ENCODE data around the gene DGKG.

DGKG gene

GRCh38 chr3:186361762-186362536 is at the start of gene DGKG:
TSS of gene DGKG (minus strand) at chr3:186362234. CDS start at chr3:186320459, 41,775 bp downstream.
- peak in 51 of 56 donors; percentile 13 to 76 (median 53) for DNase-seq

DNA sequence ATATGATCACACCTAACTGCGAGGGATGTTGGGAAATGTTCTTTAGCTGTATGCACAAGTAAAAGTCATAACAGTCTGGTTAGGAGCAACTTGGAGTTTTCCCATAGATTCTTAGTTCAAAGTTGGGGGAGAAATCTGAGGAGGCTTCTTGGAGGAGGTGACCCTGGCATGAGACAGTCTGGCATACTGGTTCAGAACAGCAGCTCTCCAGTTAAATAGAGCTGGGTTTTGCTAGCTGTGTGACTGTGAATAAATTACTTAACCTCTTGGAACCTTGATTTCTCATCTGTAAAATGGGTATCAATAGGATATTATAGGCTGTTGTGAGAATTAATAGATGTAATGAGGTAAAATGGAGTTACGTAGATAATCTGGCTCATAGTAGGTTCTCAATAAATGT is 49.1 kb upstream of the DGKG start:
- no peak for DNase-seq

DNA sequence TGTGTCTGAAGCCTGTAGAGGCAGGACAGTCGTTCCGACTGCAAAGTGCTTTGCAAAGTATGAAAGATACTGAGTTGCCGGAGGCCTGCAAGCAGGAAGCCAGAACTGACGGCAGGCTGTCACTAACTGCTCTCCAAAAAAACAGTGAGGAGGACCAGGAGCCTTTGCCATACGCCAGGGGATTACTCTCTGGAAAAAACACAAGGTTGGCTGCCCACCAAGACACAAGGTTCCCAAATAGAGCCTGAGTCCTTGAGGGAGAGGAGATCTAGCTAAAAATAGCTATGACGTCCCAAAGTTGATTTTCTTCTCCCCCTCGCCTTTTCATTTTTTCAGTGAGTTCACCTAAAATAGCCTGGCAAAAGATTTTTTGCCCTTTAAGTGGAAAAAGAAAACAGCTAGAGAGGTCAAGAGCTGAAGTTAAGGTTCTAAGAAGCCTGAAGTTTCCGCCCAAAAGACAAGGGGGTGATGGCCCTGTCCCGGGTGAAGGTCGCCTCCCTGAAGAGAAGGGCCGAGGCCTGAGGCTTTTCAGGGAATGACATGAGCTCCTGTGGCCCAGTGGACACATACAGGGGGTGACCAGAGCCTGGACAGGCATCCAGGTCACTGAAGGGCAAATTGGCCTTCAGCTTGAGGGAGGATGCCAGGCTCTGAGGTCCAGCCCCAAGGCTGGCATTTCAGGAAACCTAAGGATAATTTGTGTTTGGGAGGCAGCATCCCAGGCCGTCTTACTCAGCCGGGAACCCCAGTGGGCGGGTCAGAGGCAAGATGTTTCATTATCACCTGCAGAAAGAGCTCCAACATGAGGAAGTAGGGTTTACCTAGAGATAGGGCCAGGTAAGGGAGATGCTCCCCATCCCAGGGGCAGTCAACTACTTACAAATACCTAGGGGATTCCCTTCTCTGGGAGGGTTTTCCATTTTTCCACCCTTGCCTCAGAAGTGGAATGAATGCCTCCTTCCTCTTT is 44.9 kb upstream of the DGKG start:
- peak in 22 of 56 donors; percentile 2 to 47 (median 9) for DNase-seq

DNA sequence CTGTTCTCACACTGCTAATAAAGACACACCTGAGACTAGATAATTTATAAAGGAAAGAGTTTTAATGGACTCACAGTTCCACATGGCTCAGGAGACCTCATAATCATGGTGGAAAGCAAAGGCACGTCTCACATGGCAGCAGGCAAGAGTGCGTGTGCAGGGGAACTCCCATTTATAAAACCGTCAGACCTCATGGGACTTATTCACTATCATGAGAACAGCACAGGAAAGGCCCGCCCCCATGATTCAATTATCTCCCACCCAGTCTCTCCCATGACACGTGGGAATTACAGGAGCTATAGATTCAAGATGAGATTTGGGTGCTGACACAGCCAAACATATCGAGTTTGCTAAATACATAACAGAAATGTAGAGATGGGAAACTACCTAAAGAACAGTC is 39.5 kb upstream of the DGKG start:
- DNase-seq, result no peak

DNA sequence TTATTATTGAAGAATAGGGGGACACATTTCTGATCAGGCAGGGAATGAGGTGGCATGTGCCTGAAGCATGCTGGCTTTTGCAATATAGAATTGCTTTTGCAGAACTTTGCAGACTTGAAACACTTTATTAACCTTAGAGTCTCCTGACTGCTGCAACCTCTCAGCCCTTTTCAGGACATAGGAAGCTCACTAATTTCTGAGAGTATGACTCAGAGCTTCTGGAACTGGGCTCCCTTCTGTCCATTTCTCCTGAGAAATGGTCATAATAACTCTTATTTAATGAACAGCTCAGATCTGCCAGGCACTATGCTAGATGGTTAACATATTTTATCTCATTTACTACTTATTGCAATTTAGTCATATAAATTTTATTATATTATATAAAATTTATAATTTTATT is 38.6 kb upstream of the DGKG start:
- DNase-seq, result no peak

GRCh38 chr3:186400026-186400425 is 38.0 kb upstream of the DGKG start:
- DNase-seq, result no peak

- no peak for DNase-seq
Measured at GRCh38 chr3:186394566-186395217, 32.7 kb upstream of the DGKG start.

DNA sequence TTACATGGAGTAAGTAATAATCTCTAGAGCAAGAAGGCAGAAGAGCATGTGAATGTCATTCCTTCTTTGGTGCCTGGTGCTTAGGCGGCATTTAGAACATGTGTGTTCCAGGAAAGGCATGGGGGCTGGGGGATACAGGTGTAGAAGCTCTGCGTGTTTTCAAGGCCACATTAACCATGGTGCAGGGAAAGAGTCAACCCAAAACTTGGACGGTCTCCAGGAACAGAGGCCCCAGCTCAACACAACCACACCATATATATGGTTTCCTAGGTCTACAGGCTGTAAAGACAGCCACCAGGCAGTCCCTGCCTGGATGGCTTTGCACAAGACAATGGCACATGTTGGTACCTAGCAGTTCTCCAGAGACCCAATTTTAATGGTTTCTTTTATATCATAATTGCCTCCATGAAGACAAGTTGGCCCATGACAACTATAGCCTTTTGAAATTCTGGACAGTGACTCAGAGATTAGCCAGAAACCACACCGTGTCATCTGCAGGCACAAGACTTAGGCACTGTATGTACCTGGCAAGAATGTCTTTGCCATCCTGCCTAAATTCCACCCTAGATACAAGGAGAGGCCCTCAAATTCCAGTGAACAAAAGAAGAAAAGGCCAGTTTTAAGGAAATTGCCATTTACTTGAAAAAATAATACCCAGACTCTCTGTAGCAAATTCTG is 25.0 kb upstream of the DGKG start:
- no peak for DNase-seq

GRCh38 chr3:186385856-186386602 is 24.0 kb upstream of the DGKG start:
- no peak for DNase-seq

DNA sequence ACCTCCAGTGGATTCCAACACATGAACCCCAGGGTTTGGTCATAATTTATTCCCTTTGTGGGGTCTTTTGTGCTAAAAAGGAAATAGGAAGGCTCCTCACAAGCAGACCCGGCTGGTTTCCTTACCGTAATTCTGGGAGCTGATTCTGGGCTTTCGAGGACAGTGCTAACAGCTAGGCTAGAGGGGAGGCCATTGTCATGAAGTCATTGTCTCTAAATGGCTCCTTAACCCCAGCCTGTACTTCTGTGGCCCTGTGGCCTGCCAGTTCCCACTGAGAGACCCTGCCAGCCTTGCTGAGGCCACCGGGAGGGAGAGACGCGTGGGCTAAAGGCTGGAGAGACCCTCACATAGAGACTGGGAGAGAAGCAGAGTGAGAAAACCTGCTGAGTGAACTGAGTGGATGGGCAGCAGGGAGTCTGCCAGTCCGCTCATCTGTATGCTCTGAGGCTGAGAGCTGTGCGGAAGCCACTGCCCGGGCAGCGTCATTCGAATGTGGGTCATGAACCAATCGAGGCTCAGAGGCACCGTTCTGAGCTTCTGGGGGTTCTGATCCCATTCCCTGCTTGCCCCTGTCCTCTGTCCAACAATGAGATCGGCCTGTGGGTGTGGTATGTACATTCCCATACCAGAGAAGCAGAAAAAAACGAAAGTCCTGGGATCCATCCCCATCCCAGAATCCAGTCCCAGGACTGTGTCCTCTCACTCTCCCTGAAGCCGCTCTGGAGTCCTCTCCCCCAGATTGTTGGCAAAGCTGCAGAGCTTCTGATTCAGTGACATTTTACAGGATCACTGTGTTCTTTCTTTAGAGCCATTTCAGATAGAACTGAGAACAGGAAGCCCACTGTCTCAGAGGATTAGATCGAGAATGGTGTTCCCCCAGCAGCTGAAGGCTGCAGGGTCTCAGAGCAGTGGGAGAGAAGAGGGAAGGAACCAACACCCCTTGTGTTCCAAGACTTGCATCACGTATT is 21.3 kb upstream of the DGKG start:
- peak in 37 of 56 donors; percentile 3 to 75 (median 27) for DNase-seq

GRCh38 chr3:186382217-186382885 is 20.3 kb upstream of the DGKG start:
- DNase-seq, result no peak

DNA sequence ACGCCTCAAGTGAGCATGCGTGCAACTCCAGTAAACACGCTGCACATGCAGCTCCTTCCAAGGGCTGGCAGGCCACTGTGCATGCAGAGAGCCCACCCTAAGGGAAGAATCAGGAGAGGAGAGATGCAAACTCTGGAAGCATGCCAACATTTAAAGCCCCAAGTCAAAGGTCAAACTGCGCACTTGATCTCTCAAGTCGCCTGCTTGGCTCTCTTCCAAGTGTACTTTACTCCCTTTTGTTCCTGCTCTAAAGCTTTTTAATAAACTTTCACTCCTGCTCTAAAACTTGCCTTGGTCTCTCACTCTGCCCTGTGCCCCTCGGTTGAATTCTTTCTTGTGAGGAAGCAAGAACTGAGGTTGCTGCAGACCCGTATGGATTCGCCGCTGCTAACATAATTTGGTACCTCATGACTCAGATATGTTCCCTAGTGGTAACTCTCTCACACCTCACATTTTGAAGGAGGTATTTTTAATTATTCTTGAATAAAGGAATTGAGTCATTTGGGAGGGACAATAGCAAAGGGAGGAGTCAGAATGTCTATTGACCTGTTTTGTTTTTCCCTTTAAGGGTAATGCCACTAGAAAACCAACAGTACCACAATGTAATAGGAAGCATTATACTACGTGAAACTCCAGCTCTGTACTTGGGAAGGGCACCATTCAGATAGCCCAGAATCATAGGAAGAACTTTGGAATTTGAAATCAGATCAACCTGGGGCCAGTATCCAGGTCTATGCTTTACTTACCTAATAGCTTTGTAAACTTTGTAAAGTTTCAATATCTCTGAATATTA is 19.6 kb upstream of the DGKG start:
- peak in 1 of 56 donors; percentile 35 for DNase-seq

GRCh38 chr3:186380622-186381380 is 18.8 kb upstream of the DGKG start:
- no peak for DNase-seq

DNA sequence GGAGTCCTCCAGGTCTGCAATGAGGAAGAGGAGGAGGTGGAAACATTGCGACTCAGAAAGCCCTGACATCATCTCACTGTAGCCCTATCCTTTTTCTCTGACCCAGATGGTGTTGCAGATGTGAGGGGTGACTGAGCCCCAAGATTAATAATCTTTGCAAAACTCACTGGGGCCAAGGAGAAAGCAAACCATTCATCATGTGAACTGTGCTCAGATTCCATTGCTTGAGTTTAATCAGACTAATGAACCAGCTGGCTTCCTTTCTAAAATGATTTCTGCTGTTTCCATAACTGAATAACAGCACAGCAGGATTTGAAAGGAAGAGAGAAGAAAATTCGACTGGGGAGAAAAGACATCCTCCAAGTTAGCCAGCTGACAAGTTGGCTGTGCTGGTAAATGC is 13.4 kb upstream of the DGKG start:
- DNase-seq, result no peak

DNA sequence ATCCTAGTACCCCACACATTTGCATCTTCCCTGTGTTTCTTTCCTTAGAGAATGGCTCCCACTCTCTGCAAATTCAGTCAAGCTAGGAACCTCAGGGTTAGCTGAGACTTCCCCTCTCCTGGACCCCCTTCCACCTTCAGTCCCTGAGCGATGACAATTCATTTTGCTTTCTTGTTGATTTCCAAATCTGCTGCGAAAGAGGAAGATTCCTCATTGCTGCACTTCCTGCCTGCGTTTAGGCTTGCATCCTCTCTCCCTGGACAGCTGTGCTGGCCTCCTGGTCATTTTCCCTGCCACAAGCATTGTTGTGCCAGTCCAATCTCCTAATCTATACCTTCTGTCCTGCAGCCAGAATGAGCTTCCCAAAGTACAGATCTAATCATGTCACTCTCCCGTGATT is 12.3 kb upstream of the DGKG start:
- DNase-seq, result no peak

DNA sequence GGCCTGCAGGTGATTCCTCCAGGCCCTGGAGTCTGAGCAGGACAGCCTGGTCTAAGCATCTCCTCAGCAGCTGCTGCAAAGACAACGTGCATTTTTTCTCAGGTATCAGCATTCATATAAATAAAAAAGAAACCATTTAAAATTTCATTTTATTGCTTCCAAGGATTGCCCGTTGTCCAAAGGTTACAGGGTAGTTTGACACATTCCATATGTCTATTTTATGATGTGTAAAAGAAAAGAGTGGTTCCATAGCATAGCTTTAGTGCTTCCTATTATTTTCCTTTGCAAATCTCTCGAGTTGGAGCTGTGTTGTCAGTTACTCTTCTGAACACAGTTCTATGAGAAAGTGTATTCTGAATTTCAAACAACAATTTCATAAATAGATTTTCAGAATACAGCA is 7.2 kb upstream of the DGKG start:
- no peak for DNase-seq

GRCh38 chr3:186368717-186369116 is 6.7 kb upstream of the DGKG start:
- no peak for DNase-seq
